ENCODE results near the gene RUSC1. TPM values are rescaled to one million over a fixed set of nuclear protein-coding genes. Genes with fewer than 3 reads are reported as not detected.
"Not testable (repeated sequence)": the region's sequence is repeated elsewhere in the genome, so short reads cannot be mapped to it uniquely, and the experiment has no call there.

Gene RUSC1
- total RNA-seq, 1 donor = 15.6 TPM

- Histone ChIP-seq H3K36me3 (ENCODE audit: insufficient read depth, low read length) (peaks cover 34% of the 10 kb centered on the region), H3K4me1 (ENCODE audit: insufficient read depth, low read length) (peaks cover 16% of the 10 kb centered on the region), H3K27ac (ENCODE audit: low read depth, low read length) (no peak overlapping the region), H4K20me1 (ENCODE audit: insufficient read depth, low read length) (peaks cover 24% of the 10 kb centered on the region), H3K27me3 (ENCODE audit: insufficient read depth, low read length) (no peaks in the 10 kb centered on the region), H3K79me2 (ENCODE audit: insufficient read depth, low read length) (peaks cover 34% of the 10 kb centered on the region), H3K4me3 (ENCODE audit: insufficient read depth, low read length) (no peak overlapping the region), H3K4me2 (ENCODE audit: insufficient read depth, low read length) (no peak overlapping the region), H3K9me3 (ENCODE audit: low read depth, low read length) (no peaks in the 10 kb centered on the region), H2AFZ (ENCODE audit: low read length) (no peak overlapping the region)
- no peak for DNase-seq (ENCODE audit: insufficient read length, low spot score, missing footprints)
- TF ChIP-seq, protein P1, sequence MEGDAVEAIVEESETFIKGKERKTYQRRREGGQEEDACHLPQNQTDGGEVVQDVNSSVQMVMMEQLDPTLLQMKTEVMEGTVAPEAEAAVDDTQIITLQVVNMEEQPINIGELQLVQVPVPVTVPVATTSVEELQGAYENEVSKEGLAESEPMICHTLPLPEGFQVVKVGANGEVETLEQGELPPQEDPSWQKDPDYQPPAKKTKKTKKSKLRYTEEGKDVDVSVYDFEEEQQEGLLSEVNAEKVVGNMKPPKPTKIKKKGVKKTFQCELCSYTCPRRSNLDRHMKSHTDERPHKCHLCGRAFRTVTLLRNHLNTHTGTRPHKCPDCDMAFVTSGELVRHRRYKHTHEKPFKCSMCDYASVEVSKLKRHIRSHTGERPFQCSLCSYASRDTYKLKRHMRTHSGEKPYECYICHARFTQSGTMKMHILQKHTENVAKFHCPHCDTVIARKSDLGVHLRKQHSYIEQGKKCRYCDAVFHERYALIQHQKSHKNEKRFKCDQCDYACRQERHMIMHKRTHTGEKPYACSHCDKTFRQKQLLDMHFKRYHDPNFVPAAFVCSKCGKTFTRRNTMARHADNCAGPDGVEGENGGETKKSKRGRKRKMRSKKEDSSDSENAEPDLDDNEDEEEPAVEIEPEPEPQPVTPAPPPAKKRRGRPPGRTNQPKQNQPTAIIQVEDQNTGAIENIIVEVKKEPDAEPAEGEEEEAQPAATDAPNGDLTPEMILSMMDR (IDR thresholded peaks at IDR 0.05; ENCODE audit: extremely low read depth, low read depth, low read length) = no peak
Measured at GRCh38 chr1:155326631-155327037, 5.9 kb downstream of the RUSC1 start.

- Histone ChIP-seq H2AFZ (ENCODE audit: low read length) (no peak overlapping the region), H4K20me1 (ENCODE audit: insufficient read depth, low read length) (peaks cover 18% of the 10 kb centered on the region), H3K4me1 (ENCODE audit: insufficient read depth, low read length) (peaks cover 7% of the 10 kb centered on the region), H3K4me2 (ENCODE audit: insufficient read depth, low read length) (no peak overlapping the region), H3K36me3 (ENCODE audit: insufficient read depth, low read length) (peaks cover 34% of the 10 kb centered on the region), H3K27me3 (ENCODE audit: insufficient read depth, low read length) (no peaks in the 10 kb centered on the region), H3K27ac (ENCODE audit: low read depth, low read length) (no peak overlapping the region), H3K4me3 (ENCODE audit: insufficient read depth, low read length) (no peak overlapping the region), H3K9me3 (ENCODE audit: low read depth, low read length) (no peaks in the 10 kb centered on the region), H3K79me2 (ENCODE audit: insufficient read depth, low read length) (peaks cover 30% of the 10 kb centered on the region)
- DNase-seq (ENCODE audit: insufficient read length, low spot score, missing footprints) = peak; percentile 45
- TF ChIP-seq, protein P1 (IDR thresholded peaks at IDR 0.05; ENCODE audit: extremely low read depth, low read depth, low read length) = no peak
Measured at GRCh38 chr1:155327981-155328380, 7.3 kb downstream of the RUSC1 start.

GRCh38 chr1:155328856-155329255 is 8.2 kb downstream of the RUSC1 start:
- Histone ChIP-seq H3K79me2 (ENCODE audit: insufficient read depth, low read length) (peaks cover 30% of the 10 kb centered on the region), H3K36me3 (ENCODE audit: insufficient read depth, low read length) (peaks cover 40% of the 10 kb centered on the region), H4K20me1 (ENCODE audit: insufficient read depth, low read length) (peaks cover 18% of the 10 kb centered on the region)
- not testable (repeated sequence) for H3K27ac ChIP-seq (ENCODE audit: low read depth, low read length); H3K4me3 ChIP-seq (ENCODE audit: insufficient read depth, low read length); H3K4me1 ChIP-seq (ENCODE audit: insufficient read depth, low read length); H3K9me3 ChIP-seq (ENCODE audit: low read depth, low read length); DNase-seq (ENCODE audit: insufficient read length, low spot score, missing footprints); H3K4me2 ChIP-seq (ENCODE audit: insufficient read depth, low read length); H3K27me3 ChIP-seq (ENCODE audit: insufficient read depth, low read length); H2AFZ ChIP-seq (ENCODE audit: low read length)

- peaks cover 44% of the 10 kb centered on the region for H3K36me3 ChIP-seq (ENCODE audit: insufficient read depth, low read length)
- no peak overlapping the region for H2AFZ ChIP-seq (ENCODE audit: low read length)
Measured at GRCh38 chr1:155329980-155330598, 9.4 kb downstream of the RUSC1 start.

More at GRCh38 chr1:155329980-155330598, 9.4 kb downstream of the RUSC1 start:
- DNase-seq (ENCODE audit: insufficient read length, low spot score, missing footprints) = peak; percentile 41
- Histone ChIP-seq H3K4me2 (ENCODE audit: insufficient read depth, low read length) (no peak overlapping the region), H3K9me3 (ENCODE audit: low read depth, low read length) (no peaks in the 10 kb centered on the region), H3K79me2 (ENCODE audit: insufficient read depth, low read length) (peaks cover 22% of the 10 kb centered on the region), H3K27ac (ENCODE audit: low read depth, low read length) (no peak overlapping the region), H3K4me3 (ENCODE audit: insufficient read depth, low read length) (no peak overlapping the region), H4K20me1 (ENCODE audit: insufficient read depth, low read length) (peaks cover 14% of the 10 kb centered on the region), H3K4me1 (ENCODE audit: insufficient read depth, low read length) (peaks cover 7% of the 10 kb centered on the region), H3K27me3 (ENCODE audit: insufficient read depth, low read length) (no peaks in the 10 kb centered on the region)
- TF ChIP-seq, protein P1 (IDR thresholded peaks at IDR 0.05; ENCODE audit: extremely low read depth, low read depth, low read length) = no peak

Measured in osteoblast (primary cell).